GM19099 (cell line): ENCODE data around the gene EPHB4.

Experiments used
- POLR2A ChIP-seq: IDR thresholded peaks from 3 replicates; pipeline ENCODE4 v1.6.1; 2011; ENCODE audit warnings: low read depth; ENCODE audit not compliant: insufficient read length; ENCODE audit errors: extremely low read depth

The EPHB4 gene

DNA sequence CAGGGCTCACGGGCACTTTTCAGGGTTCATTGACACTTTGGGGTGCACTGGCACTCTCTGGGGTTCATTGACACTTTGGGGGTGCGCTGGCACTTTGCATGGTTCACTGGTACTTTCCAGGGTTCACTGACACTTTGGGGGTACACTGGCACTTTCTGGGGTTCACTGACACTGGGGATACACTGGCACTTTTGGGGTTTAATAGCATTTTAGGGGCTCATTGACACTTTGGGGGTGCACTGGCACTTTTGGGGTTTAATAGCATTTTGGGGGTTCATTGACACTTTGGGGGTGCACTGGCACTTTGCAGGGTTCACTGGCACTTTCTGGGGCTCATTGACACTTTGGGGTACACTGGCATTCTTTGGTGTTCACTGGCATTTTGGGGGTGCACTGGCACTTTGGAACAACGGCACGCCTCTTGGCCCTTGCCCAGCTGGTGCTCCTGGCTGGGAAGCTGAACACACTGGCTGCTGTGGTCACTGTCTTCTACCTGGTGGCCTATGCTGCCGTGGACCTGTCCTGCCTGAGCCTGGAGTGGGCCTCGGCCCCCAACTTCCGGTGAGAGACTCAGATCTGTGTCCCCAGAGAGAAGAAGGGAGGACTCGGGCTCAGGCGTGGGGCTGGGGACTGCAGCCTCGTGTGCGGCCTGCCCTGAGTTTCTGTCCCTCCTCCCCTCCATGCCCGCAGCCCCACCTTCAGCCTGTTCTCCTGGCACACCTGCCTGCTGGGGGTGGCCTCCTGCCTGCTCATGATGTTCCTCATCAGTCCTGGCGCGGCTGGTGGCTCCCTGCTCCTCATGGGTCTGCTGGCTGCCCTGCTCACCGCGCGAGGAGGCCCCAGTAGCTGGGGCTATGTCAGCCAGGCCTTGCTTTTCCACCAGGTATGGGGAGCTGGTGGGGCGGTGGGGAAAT, 33.6 kb upstream of the EPHB4 start:
- no peak for TF ChIP-seq POLR2A

DNA sequence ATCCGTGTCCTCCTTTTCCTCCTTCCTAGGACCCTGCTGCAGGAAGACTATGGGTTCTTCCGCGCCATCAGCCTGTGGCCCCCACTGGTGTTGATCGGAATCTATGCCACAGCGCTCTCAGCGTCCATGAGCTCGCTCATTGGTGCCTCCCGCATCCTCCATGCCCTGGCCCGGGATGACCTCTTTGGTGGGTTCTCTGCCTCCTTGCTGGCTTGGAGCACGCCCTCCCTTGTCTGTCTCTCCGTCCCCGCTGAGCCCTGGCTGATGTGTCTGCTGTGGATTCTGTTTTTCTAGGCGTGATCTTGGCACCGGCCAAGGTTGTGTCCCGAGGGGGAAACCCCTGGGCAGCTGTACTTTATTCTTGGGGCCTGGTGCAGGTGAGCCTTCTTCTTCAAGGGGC, 32.5 kb upstream of the EPHB4 start:
- no peak for TF ChIP-seq POLR2A

DNA sequence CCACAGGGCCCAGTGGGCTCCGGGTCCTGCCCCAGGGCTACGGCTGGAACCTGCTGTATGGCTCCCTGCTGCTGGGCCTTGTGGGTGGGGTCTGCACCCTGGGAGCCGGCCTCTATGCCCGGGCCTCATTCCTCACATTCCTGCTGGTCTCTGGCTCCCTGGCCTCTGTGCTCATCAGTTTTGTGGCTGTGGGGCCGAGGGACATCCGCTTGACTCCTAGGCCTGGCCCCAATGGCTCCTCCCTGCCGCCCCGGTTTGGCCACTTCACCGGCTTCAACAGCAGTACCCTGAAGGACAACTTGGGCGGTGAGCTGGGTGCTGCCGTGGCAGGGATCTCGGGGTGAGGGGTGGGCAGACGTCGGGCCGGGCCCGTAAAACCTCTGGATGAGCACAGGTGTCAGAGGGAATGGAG, 29.6 kb upstream of the EPHB4 start:
- no peak for TF ChIP-seq POLR2A

DNA sequence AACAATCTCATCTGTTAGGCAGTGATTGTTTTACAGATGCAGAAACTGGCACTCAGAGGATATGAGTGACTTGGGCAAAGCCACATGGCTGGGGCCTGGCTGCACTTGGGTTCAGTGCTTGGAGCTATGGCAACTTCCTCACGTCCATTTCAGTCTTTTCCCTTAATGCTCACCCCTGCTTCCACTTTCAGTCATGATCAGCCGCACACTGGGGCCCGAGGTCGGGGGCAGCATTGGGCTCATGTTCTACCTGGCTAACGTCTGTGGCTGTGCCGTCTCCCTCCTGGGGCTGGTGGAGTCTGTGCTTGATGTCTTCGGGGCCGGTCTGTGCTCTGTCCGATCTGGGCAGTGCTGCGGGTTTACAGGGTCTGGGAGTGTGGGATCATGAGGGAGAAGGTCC, 28.2 kb upstream of the EPHB4 start:
- no peak for TF ChIP-seq POLR2A

DNA sequence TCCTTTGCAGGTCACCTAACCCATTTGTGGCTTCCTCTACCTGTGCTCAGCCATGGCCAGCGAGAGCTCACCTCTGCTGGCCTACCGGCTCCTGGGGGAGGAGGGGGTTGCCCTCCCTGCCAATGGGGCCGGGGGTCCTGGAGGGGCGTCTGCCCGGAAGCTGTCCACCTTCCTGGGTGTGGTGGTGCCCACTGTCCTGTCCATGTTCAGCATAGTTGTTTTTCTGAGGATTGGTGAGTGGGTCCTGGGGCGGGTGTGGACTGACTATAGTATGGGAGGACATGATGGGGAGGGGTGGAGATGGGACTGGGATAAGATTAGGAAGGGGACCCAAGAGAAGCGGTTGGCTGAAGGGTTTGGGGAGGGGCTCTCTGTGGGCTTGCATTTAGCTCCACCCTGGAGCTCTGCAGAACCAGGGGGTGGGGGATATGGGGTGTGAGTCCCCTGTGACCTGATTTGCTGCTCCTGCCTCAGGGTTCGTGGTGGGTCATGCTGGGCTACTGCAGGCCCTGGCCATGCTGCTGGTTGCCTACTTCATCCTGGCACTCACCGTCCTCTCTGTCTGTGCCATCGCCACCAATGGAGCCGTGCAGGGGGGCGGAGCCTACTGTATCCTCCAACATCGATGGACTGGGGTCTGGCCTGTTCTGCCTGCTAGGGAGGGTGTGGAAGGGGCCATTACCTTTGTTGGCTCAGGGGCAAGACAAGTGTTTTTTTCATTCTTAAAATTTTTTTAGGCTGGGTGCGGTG, 27.0 kb upstream of the EPHB4 start:
- TF ChIP-seq POLR2A: no peak

DNA sequence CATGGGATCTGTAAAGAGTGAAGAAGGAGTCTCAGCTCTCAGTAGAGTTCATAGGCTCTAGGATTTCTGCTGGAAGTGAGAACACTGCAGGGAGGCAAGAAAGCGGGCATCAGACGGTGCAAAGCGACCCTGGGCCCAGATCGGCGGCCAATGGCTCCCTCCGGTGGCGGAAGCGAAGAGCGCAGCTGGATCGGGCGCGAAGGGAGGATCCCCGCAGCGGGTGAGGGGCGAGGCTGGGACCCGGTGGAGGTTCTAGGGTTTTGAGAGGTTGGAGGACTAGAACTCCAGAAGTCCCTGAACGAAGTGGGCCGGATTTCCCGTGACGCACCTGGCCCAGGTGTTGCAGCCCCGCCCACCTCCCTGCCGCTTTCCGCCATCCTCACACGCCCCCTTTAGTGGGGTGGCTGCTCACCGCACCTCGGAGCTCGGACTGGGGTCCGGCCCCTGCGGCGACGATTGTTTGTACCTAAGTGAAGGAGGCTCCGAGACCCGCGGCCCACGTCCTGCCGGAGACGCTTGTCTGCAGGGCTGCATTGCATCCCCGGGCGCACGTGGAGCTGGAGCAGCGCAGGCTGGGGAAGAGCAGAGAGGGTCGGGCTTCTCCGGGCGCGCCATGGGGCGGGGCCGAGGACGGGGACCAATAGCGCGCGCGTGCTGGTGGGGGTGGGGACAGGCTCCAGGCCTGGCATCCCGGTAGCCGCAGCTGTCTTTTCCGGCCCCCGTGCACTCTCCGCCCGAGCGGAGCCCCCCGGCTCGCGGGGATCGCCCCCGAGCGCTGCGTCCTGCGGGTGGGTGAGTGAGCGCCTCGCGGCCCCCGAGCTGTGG, 24.9 kb upstream of the EPHB4 start, which contains the start of gene SLC12A9:
TSS of gene SLC12A9 (plus strand) at position 666 of the 825 bp plus-strand sequence. CDS start 1,485 bp downstream, outside the sequence.
- TF ChIP-seq POLR2A: peak; percentile 68

DNA sequence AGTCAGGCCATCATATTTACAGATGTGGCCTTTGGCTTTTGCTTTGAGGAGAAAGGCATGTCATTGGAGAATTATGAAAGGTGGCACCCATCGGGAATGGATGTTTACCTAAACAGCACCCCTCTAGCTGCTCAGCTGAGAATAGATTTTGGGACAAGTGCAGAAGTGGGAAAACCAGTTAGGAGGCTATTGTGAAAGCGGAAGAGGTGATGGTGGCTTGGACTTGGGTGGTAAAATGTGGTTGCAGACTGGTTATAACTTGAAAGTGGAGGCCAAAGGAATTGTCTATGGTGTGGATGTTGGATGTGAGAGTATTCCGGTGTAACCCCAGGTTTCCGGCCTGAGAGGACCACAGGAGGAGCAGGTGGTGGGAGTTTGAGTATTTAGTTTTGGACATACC, 20.0 kb upstream of the EPHB4 start:
- TF ChIP-seq POLR2A: no peak

DNA sequence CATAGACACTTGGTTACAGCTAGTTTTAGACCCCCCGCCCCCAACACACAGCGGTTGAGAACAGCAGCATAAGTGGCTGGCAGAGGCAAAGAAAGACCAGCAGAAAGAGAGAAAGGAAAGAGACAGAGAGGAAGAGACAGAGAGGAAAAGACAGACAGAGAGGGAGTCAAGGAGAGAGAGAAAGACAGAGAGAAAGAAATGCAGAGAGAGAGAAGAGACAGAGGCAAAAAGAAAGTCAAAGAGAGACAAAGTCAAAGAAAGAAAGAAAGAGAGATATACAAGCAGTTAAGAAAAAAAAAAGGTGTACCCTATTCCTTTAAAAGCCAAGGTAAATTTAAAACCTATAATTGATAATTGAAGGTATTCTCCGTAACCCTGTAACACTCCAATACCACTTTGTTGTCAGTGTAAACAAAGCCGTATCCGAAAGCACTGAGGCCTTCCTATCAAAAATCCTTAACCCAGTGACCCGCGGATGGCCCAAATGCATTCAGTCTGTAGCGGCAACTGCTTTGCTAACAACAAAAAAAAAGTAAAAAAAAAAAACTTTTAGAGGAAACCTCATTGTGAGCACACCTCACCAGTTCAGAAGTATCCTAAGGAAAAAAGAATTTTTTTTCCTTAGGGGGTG, 13.3 kb upstream of the EPHB4 start:
- TF ChIP-seq POLR2A: no peak

DNA sequence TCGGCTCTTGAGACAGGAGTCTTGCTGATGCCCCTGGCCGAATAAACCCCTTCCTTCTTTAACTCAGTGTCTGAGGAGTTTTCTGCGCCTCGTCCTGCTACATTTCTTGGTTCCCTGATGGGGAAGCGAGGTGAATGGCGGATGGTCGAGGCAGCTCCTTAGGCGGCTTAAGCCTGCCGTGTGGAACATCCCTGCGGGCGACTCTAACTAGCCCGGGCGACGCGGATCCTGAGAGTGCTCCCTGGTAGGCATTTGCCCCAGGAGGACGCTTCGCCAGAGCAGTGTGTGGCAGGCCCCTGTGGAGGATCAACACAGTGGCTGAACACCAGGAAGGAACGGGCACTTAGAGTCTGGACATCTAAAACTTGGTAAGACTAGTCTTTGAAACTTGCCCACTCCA, 12.0 kb upstream of the EPHB4 start:
- TF ChIP-seq POLR2A: no peak

DNA sequence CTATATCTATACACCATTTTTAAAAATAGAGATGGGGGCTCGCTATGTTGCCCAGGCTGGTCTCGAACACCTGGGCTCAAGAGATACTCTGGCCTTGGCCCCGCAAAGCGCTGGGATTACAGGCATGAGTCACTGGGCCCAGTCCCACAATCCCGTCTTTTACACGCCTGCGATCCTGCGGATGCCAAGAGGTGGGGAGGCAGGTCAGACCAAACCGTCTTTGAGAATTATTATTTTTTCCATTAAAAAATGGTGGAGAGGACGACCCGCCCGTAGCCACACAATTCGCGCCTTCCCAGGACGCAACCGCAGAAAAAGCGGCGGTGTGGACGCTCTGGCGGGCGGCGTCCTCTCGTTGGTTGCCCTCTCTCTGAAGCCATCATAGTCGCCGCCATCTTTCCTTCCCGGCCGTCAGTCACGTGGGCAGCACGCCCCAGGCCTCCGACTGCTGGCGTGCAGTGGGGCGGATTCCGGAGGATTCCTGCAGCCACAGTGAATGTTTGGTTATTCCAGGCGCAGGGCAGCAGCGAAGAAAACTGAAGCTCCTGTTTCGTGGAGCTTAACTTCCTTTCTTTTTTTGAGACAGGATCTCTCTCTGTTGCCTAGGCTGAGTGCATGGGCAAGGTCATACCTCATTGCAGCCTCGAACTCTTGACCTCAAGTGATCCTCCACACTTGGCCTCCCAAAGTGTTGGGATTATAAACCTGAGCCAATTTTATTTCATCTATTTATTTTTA, 9.9 kb upstream of the EPHB4 start:
- TF ChIP-seq POLR2A: peak; percentile 68

DNA sequence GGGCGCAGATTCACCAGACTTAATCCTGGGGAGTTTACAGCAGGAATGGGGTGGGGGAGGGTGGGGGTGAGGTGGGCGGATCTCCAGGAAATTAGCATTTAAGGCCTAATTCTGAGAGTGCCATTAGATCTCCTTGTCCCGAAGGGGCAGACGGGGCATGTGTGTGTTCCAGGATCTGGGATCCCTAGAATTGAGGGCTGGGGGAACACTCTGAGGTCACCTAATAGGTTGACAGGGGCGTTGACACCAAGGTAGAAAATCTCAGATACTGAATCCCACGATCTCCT, 9.4 kb upstream of the EPHB4 start:
- TF ChIP-seq POLR2A: no peak

DNA sequence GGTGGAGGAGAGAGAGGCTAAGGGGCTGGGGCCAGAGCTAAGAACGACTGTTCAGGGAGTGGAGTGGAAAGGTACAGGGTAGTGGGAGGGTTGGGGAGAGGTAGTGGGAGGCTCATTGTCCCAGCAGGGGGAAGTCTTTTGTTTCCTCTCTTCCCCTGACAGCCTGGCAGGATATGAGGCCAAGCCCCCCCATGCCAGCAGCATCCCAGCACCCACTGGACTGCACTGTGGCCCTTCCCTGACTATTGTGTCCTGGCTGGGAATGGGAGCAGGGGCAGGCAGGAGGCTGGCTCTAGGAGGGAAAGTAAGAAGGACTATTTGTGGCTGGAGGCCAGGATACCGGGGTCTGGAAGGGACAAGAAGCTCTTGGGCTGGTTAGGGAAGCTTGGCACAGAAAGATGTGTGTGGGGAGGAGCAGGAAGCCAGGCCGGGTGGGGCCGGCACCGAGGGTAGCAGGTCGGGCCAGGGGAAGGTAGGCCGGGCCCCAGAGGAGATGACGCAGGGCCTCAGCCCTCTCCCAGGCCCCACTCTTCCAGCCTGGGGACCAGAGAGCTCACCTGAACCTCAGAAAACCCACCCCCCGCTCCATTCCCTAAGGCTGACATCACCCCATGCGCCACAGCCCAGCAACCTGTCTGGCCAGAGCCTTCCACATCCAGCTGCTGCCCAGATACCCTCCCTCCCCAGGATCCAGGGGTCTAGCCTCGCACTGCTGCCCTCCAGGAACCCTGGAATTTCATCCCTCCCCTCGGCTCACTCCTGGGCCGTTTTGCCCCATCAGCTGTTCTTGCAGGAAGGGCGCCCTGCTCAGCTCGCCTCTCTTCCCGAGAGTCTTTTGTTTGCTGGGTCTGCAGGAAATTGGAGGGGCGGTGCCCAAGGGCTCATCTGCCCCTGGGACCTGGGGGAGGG, 8.8 kb upstream of the EPHB4 start:
- TF ChIP-seq POLR2A: no peak

DNA sequence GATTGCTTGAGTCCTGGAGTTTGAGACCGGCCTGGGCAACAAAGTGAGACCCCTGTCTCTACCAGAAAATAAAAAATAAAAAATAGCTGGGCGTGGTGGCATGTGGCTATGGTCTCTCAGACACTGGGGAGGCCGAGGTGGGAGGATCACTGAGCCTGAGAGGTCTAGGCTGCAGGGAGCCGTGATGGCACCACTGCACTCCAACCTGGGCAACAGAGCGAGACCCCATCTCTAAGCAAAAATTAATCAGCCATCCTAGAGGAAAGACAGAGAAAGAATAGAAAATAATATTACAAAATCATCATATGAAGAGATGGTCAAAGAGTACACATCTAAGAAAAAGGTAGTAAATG, 4.9 kb upstream of the EPHB4 start:
- TF ChIP-seq POLR2A: no peak
